ENCODE measurements around the gene CBLB.

CBLB gene

GRCh38 chr3:105868742-105869530 lies at the start of gene CBLB:
Gene CBLB, minus strand, starts transcription at chr3:105869012. Its CDS starts 1,435 bp downstream, at chr3:105867577.
- DNase-seq (ENCODE audit: low read depth in 2 of 2) = peak; percentile 98 to 99
- TF ChIP-seq, protein P1, sequence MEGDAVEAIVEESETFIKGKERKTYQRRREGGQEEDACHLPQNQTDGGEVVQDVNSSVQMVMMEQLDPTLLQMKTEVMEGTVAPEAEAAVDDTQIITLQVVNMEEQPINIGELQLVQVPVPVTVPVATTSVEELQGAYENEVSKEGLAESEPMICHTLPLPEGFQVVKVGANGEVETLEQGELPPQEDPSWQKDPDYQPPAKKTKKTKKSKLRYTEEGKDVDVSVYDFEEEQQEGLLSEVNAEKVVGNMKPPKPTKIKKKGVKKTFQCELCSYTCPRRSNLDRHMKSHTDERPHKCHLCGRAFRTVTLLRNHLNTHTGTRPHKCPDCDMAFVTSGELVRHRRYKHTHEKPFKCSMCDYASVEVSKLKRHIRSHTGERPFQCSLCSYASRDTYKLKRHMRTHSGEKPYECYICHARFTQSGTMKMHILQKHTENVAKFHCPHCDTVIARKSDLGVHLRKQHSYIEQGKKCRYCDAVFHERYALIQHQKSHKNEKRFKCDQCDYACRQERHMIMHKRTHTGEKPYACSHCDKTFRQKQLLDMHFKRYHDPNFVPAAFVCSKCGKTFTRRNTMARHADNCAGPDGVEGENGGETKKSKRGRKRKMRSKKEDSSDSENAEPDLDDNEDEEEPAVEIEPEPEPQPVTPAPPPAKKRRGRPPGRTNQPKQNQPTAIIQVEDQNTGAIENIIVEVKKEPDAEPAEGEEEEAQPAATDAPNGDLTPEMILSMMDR (IDR thresholded peaks at IDR 0.05; ENCODE audit: low read depth, low read length) = no peak
- H3K4me3 ChIP-seq (replicated peaks in 1 of 2; ENCODE audit: low read depth in 2 of 2, low read length in 2 of 2) = peak within 1 kb of the TSS; percentile 92 to 93

DNA sequence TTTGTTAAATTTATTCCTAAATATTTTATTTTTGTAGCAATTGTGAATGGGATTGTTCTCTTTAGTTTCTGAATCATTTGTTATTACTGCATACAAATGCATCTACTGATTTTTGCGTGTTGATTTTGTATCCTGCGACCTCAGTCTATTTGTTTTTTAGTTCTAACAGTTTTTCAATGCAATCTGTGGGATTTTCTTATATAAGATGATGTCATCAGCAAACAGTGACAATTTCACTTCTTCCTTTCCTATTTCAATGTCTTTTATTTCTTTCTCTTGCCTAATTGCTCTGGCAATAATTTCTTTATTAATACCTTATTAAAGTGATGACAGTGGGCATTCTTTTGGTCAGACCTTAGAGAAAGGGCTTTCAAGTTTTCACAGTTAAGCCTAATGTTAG lies 48.0 kb upstream of the CBLB start:
- DNase-seq (ENCODE audit: low read depth in 2 of 2) = no peak
- TF ChIP-seq, protein P1 (IDR thresholded peaks at IDR 0.05; ENCODE audit: low read depth, low read length) = no peak

GRCh38 chr3:105915524-105915923 lies 46.7 kb upstream of the CBLB start:
- DNase-seq (ENCODE audit: low read depth in 2 of 2) = peak in 1 of 2 donors; percentile 87
- H3K4me3 ChIP-seq (replicated peaks in 1 of 2; ENCODE audit: low read depth in 2 of 2, low read length in 2 of 2) = no peak overlapping the region
- TF ChIP-seq, protein P1 (IDR thresholded peaks at IDR 0.05; ENCODE audit: low read depth, low read length) = no peak

More for the DNA sequence above, 48.0 kb upstream of the CBLB start:
- no peak overlapping the region for H3K4me3 ChIP-seq (replicated peaks in 1 of 2; ENCODE audit: low read depth in 2 of 2, low read length in 2 of 2)

GRCh38 chr3:105913616-105914015 lies 44.8 kb upstream of the CBLB start:
- TF ChIP-seq, protein P1 (IDR thresholded peaks at IDR 0.05; ENCODE audit: low read depth, low read length) = no peak
- no peak for DNase-seq (ENCODE audit: low read depth in 2 of 2)
- no peak overlapping the region for H3K4me3 ChIP-seq (replicated peaks in 1 of 2; ENCODE audit: low read depth in 2 of 2, low read length in 2 of 2)

DNA sequence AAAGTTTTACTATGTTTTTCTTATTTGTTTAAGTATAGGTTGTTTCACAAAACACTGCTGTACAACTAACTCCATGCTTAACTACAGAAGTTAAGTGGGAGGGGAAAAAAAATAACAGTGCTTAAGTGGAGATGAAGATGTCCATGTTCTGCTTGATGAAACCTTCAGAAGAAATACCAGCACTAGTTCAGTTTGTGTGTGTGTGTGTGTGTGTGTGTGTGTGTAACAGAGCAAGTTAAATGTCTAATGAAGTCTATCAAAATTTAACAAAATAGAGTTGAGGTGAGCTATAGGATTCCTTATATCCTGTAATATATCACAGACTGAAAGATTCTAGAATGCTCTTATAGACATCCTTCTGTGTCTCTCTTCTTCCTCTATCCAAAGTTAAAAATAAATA lies 44.1 kb upstream of the CBLB start:
- DNase-seq (ENCODE audit: low read depth in 2 of 2) = no peak
- no peak overlapping the region for H3K4me3 ChIP-seq (replicated peaks in 1 of 2; ENCODE audit: low read depth in 2 of 2, low read length in 2 of 2)
- TF ChIP-seq, protein P1 (IDR thresholded peaks at IDR 0.05; ENCODE audit: low read depth, low read length) = no peak

GRCh38 chr3:105911496-105911895 lies 42.7 kb upstream of the CBLB start:
- DNase-seq (ENCODE audit: low read depth in 2 of 2) = no peak
- no peak overlapping the region for H3K4me3 ChIP-seq (replicated peaks in 1 of 2; ENCODE audit: low read depth in 2 of 2, low read length in 2 of 2)
- TF ChIP-seq, protein P1 (IDR thresholded peaks at IDR 0.05; ENCODE audit: low read depth, low read length) = no peak
